KMS-11 (cell line): Measurements from ENCODE around the gene FHAD1.

ENCODE experiments used
- H2AFZ ChIP-seq: fragments of 200-600 bp; sonication (generic); 2 replicates; pipeline ENCODE4 v1.6.1; 2016; ENCODE audit warnings: antibody characterized with exemption, mixed run types, low read depth
- H3K27ac ChIP-seq: fragments of 200-600 bp; sonication (generic); 2 replicates; pipeline ENCODE4 v1.6.1; 2016; ENCODE audit warnings: mild to moderate bottlenecking, mixed run types
- H3K27me3 ChIP-seq: fragments of 200-600 bp; sonication (generic); 2 replicates; pipeline ENCODE4 v1.6.1; 2017; ENCODE audit warnings: mild to moderate bottlenecking, low read depth, mixed run types, moderate library complexity; ENCODE audit not compliant: insufficient read depth
- H3K36me3 ChIP-seq: fragments of 200-600 bp; sonication (generic); 2 replicates; pipeline ENCODE4 v1.6.1; 2017; ENCODE audit warnings: mild to moderate bottlenecking, mixed run types; ENCODE audit not compliant: insufficient read depth
- H3K4me1 ChIP-seq: fragments of 200-600 bp; sonication (generic); 2 replicates; pipeline ENCODE4 v1.6.1; 2016; ENCODE audit warnings: mild to moderate bottlenecking, low read depth, mixed run types; ENCODE audit not compliant: poor library complexity, severe bottlenecking
- H3K4me2 ChIP-seq: fragments of 200-600 bp; sonication (generic); 2 replicates; pipeline ENCODE4 v1.7.0; 2016; ENCODE audit warnings: mild to moderate bottlenecking, mixed run types
- H3K4me3 ChIP-seq: fragments of 200-600 bp; sonication (generic); IDR thresholded peaks from 2 replicates; pipeline ENCODE4 v1.6.1; 2017; ENCODE audit warnings: low read depth, low read length, mixed read lengths; ENCODE audit not compliant: insufficient read depth
- H3K79me2 ChIP-seq: fragments of 200-600 bp; sonication (generic); 2 replicates; pipeline ENCODE4 v1.6.1; 2016; ENCODE audit warnings: low read depth, mixed run types; ENCODE audit not compliant: insufficient read depth
- H3K9ac ChIP-seq: fragments of 200-600 bp; sonication (generic); 2 replicates; pipeline ENCODE4 v1.6.1; 2016; ENCODE audit warnings: mild to moderate bottlenecking, mixed run types
- H4K20me1 ChIP-seq: fragments of 200-600 bp; sonication (generic); 2 replicates; pipeline ENCODE4 v1.6.1; 2016; ENCODE audit warnings: mild to moderate bottlenecking, mixed run types; ENCODE audit not compliant: insufficient read depth
- CTCF ChIP-seq: fragments of 200-600 bp; sonication (generic); conservative IDR thresholded peaks from 2 replicates; pipeline ENCODE4 v1.6.1; 2017; ENCODE audit warnings: low read depth, mild to moderate bottlenecking, antibody characterized with exemption, low read length, moderate library complexity, mixed read lengths

The FHAD1 gene

DNA sequence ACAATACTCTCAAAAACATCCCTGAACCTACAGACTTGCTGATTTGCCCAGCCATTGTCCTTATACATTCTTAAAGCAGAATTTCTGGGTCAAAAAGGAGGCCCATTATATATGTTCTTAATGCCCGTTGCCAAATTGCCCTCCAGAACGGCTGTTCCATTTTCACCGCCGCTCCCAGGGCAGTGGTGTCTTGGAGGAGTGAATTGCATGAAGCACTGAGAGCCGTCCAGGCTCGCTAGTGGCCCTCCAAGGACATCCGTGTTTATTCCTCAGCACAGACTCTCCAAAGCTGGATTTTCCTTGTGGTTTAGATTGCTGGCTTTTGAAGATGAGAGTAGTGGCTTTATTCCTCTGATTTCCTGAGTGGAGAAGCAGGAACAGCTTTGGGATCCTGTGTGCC is 68.8 kb downstream of the FHAD1 start:
- Histone ChIP-seq H4K20me1 (no peaks in the 10 kb centered on the region), H3K27me3 (peaks cover 6% of the 10 kb centered on the region; the same call in 1 of the 2 replicates), H3K4me2 (no peak overlapping the region), H3K4me3 (no peak overlapping the region), H2AFZ (no peak overlapping the region), H3K9ac (no peak overlapping the region), H3K4me1 (no peaks in the 10 kb centered on the region), H3K36me3 (no peaks in the 10 kb centered on the region), H3K27ac (no peak overlapping the region), H3K79me2 (no peaks in the 10 kb centered on the region)
- TF ChIP-seq CTCF, result no peak

- H3K4me3 ChIP-seq, result no peak overlapping the region
- H2AFZ ChIP-seq, result no peak overlapping the region
- H4K20me1 ChIP-seq, result no peaks in the 10 kb centered on the region
- H3K27ac ChIP-seq, result no peak overlapping the region
- H3K9ac ChIP-seq, result no peak overlapping the region
- no peaks in the 10 kb centered on the region for H3K36me3 ChIP-seq
- peaks cover 6% of the 10 kb centered on the region; the same call in 1 of the 2 replicates for H3K27me3 ChIP-seq
- no peaks in the 10 kb centered on the region for H3K79me2 ChIP-seq
- TF ChIP-seq CTCF, result no peak
- no peaks in the 10 kb centered on the region for H3K4me1 ChIP-seq
- no peak overlapping the region for H3K4me2 ChIP-seq
Observed at GRCh38 chr1:15316510-15316909, 69.5 kb downstream of the FHAD1 start.

GRCh38 chr1:15320267-15320666 is 73.2 kb downstream of the FHAD1 start:
- H3K27ac ChIP-seq, result no peak overlapping the region
- H2AFZ ChIP-seq, result no peak overlapping the region
- H3K36me3 ChIP-seq, result no peaks in the 10 kb centered on the region
- H3K4me2 ChIP-seq, result no peak overlapping the region
- H3K4me3 ChIP-seq, result no peak overlapping the region
- TF ChIP-seq CTCF, result no peak
- H4K20me1 ChIP-seq, result no peaks in the 10 kb centered on the region
- H3K9ac ChIP-seq, result no peak overlapping the region
- no peaks in the 10 kb centered on the region for H3K4me1 ChIP-seq
- H3K27me3 ChIP-seq, result no peaks in the 10 kb centered on the region; the same call in 1 of the 2 replicates
- no peaks in the 10 kb centered on the region for H3K79me2 ChIP-seq

DNA sequence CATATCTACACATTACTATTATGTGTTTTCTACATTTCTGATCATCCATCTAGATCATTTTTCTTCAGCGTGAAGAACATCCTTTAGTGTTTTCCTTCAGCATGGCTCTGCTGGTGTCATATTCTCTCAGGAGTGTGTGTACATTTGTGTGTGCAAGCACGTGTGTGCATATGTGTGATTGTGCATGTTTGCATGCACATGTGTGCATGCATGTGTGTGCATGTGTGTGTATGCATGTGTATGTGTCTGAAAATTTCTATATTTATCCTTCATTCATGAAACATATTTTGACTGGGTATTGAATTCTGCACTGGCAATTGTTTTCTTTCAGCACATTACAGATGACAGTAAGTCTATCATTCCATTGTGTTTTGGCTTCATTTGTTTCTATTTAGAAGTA is 74.6 kb downstream of the FHAD1 start:
- Histone ChIP-seq H4K20me1 (no peaks in the 10 kb centered on the region), H3K36me3 (no peaks in the 10 kb centered on the region)
- no peak for TF ChIP-seq CTCF

More for the DNA sequence above, 74.6 kb downstream of the FHAD1 start:
- Histone ChIP-seq H3K79me2 (no peaks in the 10 kb centered on the region), H3K4me3 (no peak overlapping the region), H2AFZ (no peak overlapping the region), H3K4me2 (no peak overlapping the region), H3K9ac (no peak overlapping the region), H3K27ac (no peak overlapping the region), H3K27me3 (no peaks in the 10 kb centered on the region; the same call in 1 of the 2 replicates), H3K4me1 (no peaks in the 10 kb centered on the region)
